ENCODE measurements around the gene RRP12. TPM values are rescaled to one million over a fixed set of nuclear protein-coding genes. Genes with fewer than 3 reads are reported as not detected.

RRP12 gene
- polyA plus RNA-seq (2013) = 17.0 and 18.9 TPM in 2 replicates

GRCh38 chr10:97400665-97401454 is at the start of gene RRP12:
TSS of gene RRP12 (minus strand) at chr10:97401340. CDS start at chr10:97401231, 109 bp downstream.
- Histone ChIP-seq H3K4me3 (ENCODE audit: low read depth, low read length) (peak within 1 kb of the TSS; percentile 80), H3K9me3 (ENCODE audit: insufficient read depth, low read depth, low read length) (no peaks in the 10 kb centered on the region), H3K9ac (ENCODE audit: low read length) (peak within 1 kb of the TSS; percentile 10), H3K4me1 (ENCODE audit: control insufficient read depth in 1 of 2, insufficient read depth in 2 of 2, low read length in 2 of 2) (peaks cover 2 to 4% of the 10 kb centered on the region in 2 experiments), H3K4ac (ENCODE audit: low read depth, low read length) (no peak within 1 kb of the TSS), H2BK5ac (ENCODE audit: low read depth, low read length, poor library complexity) (no peak within 1 kb of the TSS), H4K8ac (ENCODE audit: low read depth, low read length) (peak within 1 kb of the TSS; percentile 74), H3K36me3 (ENCODE audit: control insufficient read depth in 1 of 2, insufficient read depth in 2 of 2, low read length in 2 of 2) (peaks cover 4 to 5% of the 10 kb centered on the region in 2 experiments), H3K27me3 (ENCODE audit: insufficient read depth, low read length) (no peaks in the 10 kb centered on the region), H3K4me2 (ENCODE audit: low read length) (peak within 1 kb of the TSS; percentile 80), H3K14ac (ENCODE audit: low read length) (no peak within 1 kb of the TSS), H2BK12ac (ENCODE audit: low read length) (no peak within 1 kb of the TSS), H4K91ac (ENCODE audit: low read depth, low read length) (no peak within 1 kb of the TSS), H3K23ac (ENCODE audit: low read length) (no peak within 1 kb of the TSS), H2AK5ac (ENCODE audit: low read length) (no peak within 1 kb of the TSS), H2BK120ac (ENCODE audit: insufficient read depth, low read length, poor library complexity) (no peak within 1 kb of the TSS), H2AFZ (ENCODE audit: insufficient read depth, low read length, poor library complexity) (peak within 1 kb of the TSS; percentile 62), H3K79me1 (ENCODE audit: low read length) (no peaks in the 10 kb centered on the region), H3K18ac (ENCODE audit: low read length) (no peak within 1 kb of the TSS), H3K27ac (ENCODE audit: low read depth, low read length) (peak within 1 kb of the TSS; percentile 23), H4K12ac (ENCODE audit: low read depth, low read length) (peak within 1 kb of the TSS; percentile 49), H3K79me2 (ENCODE audit: control insufficient read depth, insufficient read depth, low read length, poor library complexity) (no peaks in the 10 kb centered on the region)
- DNase-seq = peak; percentile 97 to 99
- WGBS (ENCODE audit: extremely low coverage, insufficient coverage, insufficient read length) = no CpG with 5 or more reads among the region's 39 CpGs

GRCh38 chr10:97450828-97451227 is 49.7 kb upstream of the RRP12 start:
- no peaks in the 10 kb centered on the region for H3K27me3 ChIP-seq (ENCODE audit: insufficient read depth, low read length)
- H3K79me2 ChIP-seq (ENCODE audit: control insufficient read depth, insufficient read depth, low read length, poor library complexity) = peaks cover 4% of the 10 kb centered on the region
- H4K12ac ChIP-seq (ENCODE audit: low read depth, low read length) = no peak overlapping the region
- no peak overlapping the region for H2BK120ac ChIP-seq (ENCODE audit: insufficient read depth, low read length, poor library complexity)
- no peak overlapping the region for H2AFZ ChIP-seq (ENCODE audit: insufficient read depth, low read length, poor library complexity)
- H3K79me1 ChIP-seq (ENCODE audit: low read length) = peaks cover 4% of the 10 kb centered on the region
- no peak overlapping the region for H2BK5ac ChIP-seq (ENCODE audit: low read depth, low read length, poor library complexity)
- H3K36me3 ChIP-seq (ENCODE audit: control insufficient read depth in 1 of 2, insufficient read depth in 2 of 2, low read length in 2 of 2) = peaks cover 20 to 29% of the 10 kb centered on the region in 2 experiments
- no peak overlapping the region for H3K4ac ChIP-seq (ENCODE audit: low read depth, low read length)
- H3K14ac ChIP-seq (ENCODE audit: low read length) = no peak overlapping the region
- H4K91ac ChIP-seq (ENCODE audit: low read depth, low read length) = no peak overlapping the region
- no peaks in the 10 kb centered on the region for H3K9me3 ChIP-seq (ENCODE audit: insufficient read depth, low read depth, low read length)
- no peak overlapping the region for H4K8ac ChIP-seq (ENCODE audit: low read depth, low read length)
- no peak overlapping the region for H3K9ac ChIP-seq (ENCODE audit: low read length)
- no peak overlapping the region for H3K4me3 ChIP-seq (ENCODE audit: low read depth, low read length)
- no peak overlapping the region for H2AK5ac ChIP-seq (ENCODE audit: low read length)
- no peak for DNase-seq
- H3K4me2 ChIP-seq (ENCODE audit: low read length) = no peak overlapping the region
- no CpG with 5 or more reads among the region's 2 CpGs for WGBS (ENCODE audit: extremely low coverage, insufficient coverage, insufficient read length)
- H3K18ac ChIP-seq (ENCODE audit: low read length) = no peak overlapping the region
- H2BK12ac ChIP-seq (ENCODE audit: low read length) = no peak overlapping the region
- peaks cover 12 to 27% of the 10 kb centered on the region in 2 experiments for H3K4me1 ChIP-seq (ENCODE audit: control insufficient read depth in 1 of 2, insufficient read depth in 2 of 2, low read length in 2 of 2)
- H3K23ac ChIP-seq (ENCODE audit: low read length) = no peak overlapping the region
- H3K27ac ChIP-seq (ENCODE audit: low read depth, low read length) = no peak overlapping the region

- peak within 1 kb of the TSS; percentile 85 for H3K4ac ChIP-seq (ENCODE audit: low read depth, low read length)
- peaks cover 8% of the 10 kb centered on the region for H3K79me1 ChIP-seq (ENCODE audit: low read length)
- H2AK5ac ChIP-seq (ENCODE audit: low read length) = peak within 1 kb of the TSS; percentile 73
- H3K18ac ChIP-seq (ENCODE audit: low read length) = peak within 1 kb of the TSS; percentile 94
- peak; percentile 95 to 98 for DNase-seq
- no peaks in the 10 kb centered on the region for H3K9me3 ChIP-seq (ENCODE audit: insufficient read depth, low read depth, low read length)
- peak within 1 kb of the TSS; percentile 92 for H4K91ac ChIP-seq (ENCODE audit: low read depth, low read length)
- peak within 1 kb of the TSS; percentile 94 for H4K12ac ChIP-seq (ENCODE audit: low read depth, low read length)
- H3K4me1 ChIP-seq (ENCODE audit: control insufficient read depth in 1 of 2, insufficient read depth in 2 of 2, low read length in 2 of 2) = peaks cover under 1 to 16% of the 10 kb centered on the region in 2 experiments
- H3K36me3 ChIP-seq (ENCODE audit: control insufficient read depth in 1 of 2, insufficient read depth in 2 of 2, low read length in 2 of 2) = peaks cover 9% of the 10 kb centered on the region in 2 experiments
- peaks cover 6% of the 10 kb centered on the region for H3K79me2 ChIP-seq (ENCODE audit: control insufficient read depth, insufficient read depth, low read length, poor library complexity)
- H2BK5ac ChIP-seq (ENCODE audit: low read depth, low read length, poor library complexity) = peak within 1 kb of the TSS; percentile 70
- peak within 1 kb of the TSS; percentile 84 for H3K9ac ChIP-seq (ENCODE audit: low read length)
- no CpG with 5 or more reads among the region's 66 CpGs for WGBS (ENCODE audit: extremely low coverage, insufficient coverage, insufficient read length)
- H3K23ac ChIP-seq (ENCODE audit: low read length) = no peak within 1 kb of the TSS
- peak within 1 kb of the TSS; percentile 96 for H3K14ac ChIP-seq (ENCODE audit: low read length)
- H3K4me2 ChIP-seq (ENCODE audit: low read length) = peak within 1 kb of the TSS; percentile 95
- peak within 1 kb of the TSS; percentile 97 for H4K8ac ChIP-seq (ENCODE audit: low read depth, low read length)
- peak within 1 kb of the TSS; percentile 74 for H2BK120ac ChIP-seq (ENCODE audit: insufficient read depth, low read length, poor library complexity)
- peak within 1 kb of the TSS; percentile 93 for H3K4me3 ChIP-seq (ENCODE audit: low read depth, low read length)
- peak within 1 kb of the TSS; percentile 75 for H3K27ac ChIP-seq (ENCODE audit: low read depth, low read length)
- H2BK12ac ChIP-seq (ENCODE audit: low read length) = peak within 1 kb of the TSS; percentile 56
- H3K27me3 ChIP-seq (ENCODE audit: insufficient read depth, low read length) = no peaks in the 10 kb centered on the region
- peak within 1 kb of the TSS; percentile 80 for H2AFZ ChIP-seq (ENCODE audit: insufficient read depth, low read length, poor library complexity)
These were observed 44.8 kb upstream of the RRP12 start, which contains the start of the genes EXOSC1 and ZDHHC16 for GRCh38 chr10:97445722-97446639. TSS of gene EXOSC1 (minus strand) at chr10:97446006. CDS start at chr10:97445985, 21 bp downstream. TSS of gene ZDHHC16 (plus strand) at chr10:97446175. CDS start at chr10:97451676, 5,501 bp downstream.

GRCh38 chr10:97445357-97445721 is 44.2 kb upstream of the RRP12 start:
- Histone ChIP-seq H4K12ac (ENCODE audit: low read depth, low read length) (peak overlapping the region; percentile 16), H3K23ac (ENCODE audit: low read length) (no peak overlapping the region), H3K18ac (ENCODE audit: low read length) (peak overlapping the region; percentile 4), H3K36me3 (ENCODE audit: control insufficient read depth in 1 of 2, insufficient read depth in 2 of 2, low read length in 2 of 2) (peaks cover 11 to 13% of the 10 kb centered on the region in 2 experiments), H3K9ac (ENCODE audit: low read length) (peak overlapping the region; percentile 65), H3K14ac (ENCODE audit: low read length) (peak overlapping the region; percentile 8), H3K4me3 (ENCODE audit: low read depth, low read length) (peak overlapping the region; percentile 83), H3K4ac (ENCODE audit: low read depth, low read length) (peak overlapping the region; percentile 28), H2AK5ac (ENCODE audit: low read length) (peak overlapping the region; percentile 73), H3K4me2 (ENCODE audit: low read length) (peak overlapping the region; percentile 95), H3K79me1 (ENCODE audit: low read length) (peaks cover 8% of the 10 kb centered on the region), H2BK5ac (ENCODE audit: low read depth, low read length, poor library complexity) (peak overlapping the region; percentile 3), H4K91ac (ENCODE audit: low read depth, low read length) (peak overlapping the region; percentile 82), H3K4me1 (ENCODE audit: control insufficient read depth in 1 of 2, insufficient read depth in 2 of 2, low read length in 2 of 2) (peaks cover 0 to 9% of the 10 kb centered on the region in 2 experiments), H3K27ac (ENCODE audit: low read depth, low read length) (no peak overlapping the region), H3K9me3 (ENCODE audit: insufficient read depth, low read depth, low read length) (no peaks in the 10 kb centered on the region), H2AFZ (ENCODE audit: insufficient read depth, low read length, poor library complexity) (peak overlapping the region; percentile 80), H3K79me2 (ENCODE audit: control insufficient read depth, insufficient read depth, low read length, poor library complexity) (peaks cover 6% of the 10 kb centered on the region), H3K27me3 (ENCODE audit: insufficient read depth, low read length) (no peaks in the 10 kb centered on the region), H2BK120ac (ENCODE audit: insufficient read depth, low read length, poor library complexity) (no peak overlapping the region), H4K8ac (ENCODE audit: low read depth, low read length) (peak overlapping the region; percentile 50), H2BK12ac (ENCODE audit: low read length) (no peak overlapping the region)
- DNase-seq = peak in 1 of 2 donors; percentile 33
- WGBS (ENCODE audit: extremely low coverage, insufficient coverage, insufficient read length) = no CpG with 5 or more reads among the region's 13 CpGs
